HG02885 (cell line): ENCODE results near the gene TCF3.

Experiments
- ATAC-seq: cut with Tn5 transposase; IDR thresholded peaks from one replicate; pipeline ENCODE4 v1.9.1; 2021; ENCODE audit warnings: mild to moderate bottlenecking; ENCODE audit not compliant: unreplicated experiment, poor library complexity

Gene TCF3

DNA sequence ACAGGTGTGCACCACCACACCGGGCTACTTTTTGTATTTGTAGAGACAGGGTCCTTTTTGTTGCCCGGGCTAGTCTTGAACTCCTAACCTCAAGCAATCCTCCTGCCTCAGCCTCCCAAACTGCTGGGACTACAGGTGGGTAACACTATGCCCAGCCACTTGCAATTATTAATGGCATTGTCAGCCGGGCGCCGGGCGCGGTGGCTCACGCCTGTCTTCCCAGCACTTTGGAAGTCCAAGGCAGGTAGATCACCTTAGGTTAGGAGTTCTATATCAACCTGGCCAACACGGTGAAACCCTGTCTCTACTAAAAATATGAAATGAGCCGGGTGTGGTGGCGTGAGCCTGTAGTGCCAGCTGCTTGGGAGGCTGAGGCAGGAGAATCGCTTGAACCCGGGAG is 81.6 kb downstream of the TCF3 start:
- ATAC-seq, result no peak

DNA sequence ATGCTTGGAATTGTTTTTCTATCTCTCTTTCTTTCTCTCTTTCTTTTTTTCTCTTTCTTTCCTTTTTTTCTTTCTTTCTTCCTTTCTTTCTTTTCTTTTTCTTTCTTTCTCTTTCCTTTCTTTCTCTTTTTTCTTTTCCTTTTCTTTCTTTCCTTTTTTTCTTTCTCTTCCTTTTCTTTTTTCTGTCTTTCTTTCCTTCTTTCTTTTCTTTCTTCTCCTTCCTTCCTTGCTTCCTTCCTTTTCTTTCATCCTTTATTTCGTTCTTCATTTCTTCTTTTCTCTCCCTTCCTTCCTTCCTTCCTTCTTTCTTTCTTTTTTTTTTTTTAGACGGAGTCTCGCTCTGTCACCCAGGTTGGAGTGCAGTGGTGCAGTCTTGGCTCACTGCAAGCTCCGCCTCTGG is 82.4 kb downstream of the TCF3 start:
- ATAC-seq, result no peak

DNA sequence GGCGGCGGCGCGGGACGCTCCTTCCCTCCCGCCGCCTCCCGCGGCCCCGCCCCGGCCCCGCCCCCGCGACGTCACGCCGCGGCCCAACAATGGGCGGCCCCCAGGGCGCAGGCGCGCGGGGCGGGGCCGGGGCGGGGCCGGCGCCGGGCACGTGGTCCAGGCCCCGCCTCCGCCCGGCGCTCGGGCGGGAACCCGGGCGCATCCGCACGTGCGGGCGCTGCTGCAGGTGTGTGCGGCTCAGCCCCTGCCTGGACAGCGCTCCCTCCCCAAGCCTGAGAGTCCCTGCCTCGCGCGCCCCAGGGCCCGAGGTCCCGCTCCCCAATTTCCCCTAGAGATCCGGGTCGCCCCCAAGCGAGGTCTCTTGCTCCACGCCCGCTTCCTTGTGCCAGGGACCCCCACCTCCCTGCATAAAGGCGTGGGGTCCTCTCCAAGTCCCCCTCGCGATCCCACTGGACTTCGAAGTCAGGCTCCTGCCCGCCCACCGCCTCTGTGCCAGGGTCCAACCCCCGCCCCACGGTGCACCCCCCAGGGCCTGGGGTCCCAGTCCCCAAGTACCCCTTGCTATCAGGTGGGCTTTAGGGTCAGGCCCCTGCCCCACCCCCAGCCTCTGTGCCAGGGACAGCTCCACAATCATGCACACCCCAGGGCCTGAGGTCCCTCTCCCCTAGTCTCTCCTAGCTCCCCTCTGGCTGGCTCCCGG is 83.9 kb downstream of the TCF3 start, which contains the start of gene MEX3D:
Gene MEX3D (minus strand): TSS at position 6 of the 700 bp plus-strand sequence. CDS start 267 bp downstream, outside the sequence.
- ATAC-seq, result peak; percentile 80

DNA sequence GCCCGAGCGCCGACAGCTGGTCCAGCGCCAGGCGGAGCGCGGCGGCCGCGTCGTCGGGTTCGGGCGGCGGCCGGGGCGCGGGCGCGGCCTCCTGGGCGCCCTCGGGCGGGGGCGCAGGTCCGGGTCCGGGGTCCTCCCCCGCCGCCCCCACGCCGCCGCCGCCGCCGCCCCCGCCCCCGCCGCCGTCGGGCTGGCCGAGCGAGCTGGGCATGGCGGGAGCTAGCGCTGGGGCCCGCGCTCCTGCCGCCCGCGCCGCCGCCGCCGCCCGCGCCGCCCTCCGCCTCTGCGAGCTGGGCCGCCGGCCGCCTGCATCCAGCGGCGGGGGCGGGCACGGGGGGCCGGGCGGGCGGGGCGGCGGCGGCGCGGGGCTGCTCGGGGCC is 84.6 kb downstream of the TCF3 start:
- ATAC-seq, result peak; percentile 11

DNA sequence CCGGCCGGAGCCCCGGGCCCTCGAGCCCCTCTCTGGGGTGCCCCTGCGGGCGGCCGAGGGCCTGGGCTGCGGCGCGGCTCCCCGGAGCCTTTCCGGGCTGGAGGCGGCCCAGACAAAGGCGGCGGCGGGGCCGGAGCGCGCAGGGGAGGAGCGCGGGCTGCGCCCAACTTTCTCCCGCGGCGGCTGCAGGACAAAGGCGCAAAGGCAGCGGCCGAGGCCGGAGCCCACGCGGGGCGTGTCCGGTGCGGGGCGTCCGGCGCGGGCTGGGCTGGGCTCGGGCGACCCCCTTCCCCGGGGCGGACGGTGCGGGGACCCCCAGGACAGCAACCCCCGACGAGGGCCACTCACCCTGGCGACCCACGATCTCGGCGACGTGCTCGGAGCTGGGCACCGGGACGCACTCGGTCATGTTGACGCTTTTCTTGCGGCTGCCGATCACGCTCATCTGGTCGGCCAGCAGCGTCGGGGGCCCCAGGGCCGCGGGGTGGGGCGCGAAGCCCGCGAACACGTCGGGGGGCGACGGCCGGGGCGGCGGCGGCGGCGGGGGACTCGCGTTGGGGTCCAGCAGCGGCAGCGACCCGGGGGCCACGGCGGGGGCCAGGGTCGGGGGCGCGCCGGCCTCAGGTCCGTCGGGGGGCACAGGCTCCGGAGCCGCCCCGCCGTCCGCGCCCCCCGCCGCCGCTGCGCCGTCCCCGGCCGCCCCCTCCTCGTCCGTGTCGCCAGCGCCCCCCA is 85.1 kb downstream of the TCF3 start:
- no peak for ATAC-seq

DNA sequence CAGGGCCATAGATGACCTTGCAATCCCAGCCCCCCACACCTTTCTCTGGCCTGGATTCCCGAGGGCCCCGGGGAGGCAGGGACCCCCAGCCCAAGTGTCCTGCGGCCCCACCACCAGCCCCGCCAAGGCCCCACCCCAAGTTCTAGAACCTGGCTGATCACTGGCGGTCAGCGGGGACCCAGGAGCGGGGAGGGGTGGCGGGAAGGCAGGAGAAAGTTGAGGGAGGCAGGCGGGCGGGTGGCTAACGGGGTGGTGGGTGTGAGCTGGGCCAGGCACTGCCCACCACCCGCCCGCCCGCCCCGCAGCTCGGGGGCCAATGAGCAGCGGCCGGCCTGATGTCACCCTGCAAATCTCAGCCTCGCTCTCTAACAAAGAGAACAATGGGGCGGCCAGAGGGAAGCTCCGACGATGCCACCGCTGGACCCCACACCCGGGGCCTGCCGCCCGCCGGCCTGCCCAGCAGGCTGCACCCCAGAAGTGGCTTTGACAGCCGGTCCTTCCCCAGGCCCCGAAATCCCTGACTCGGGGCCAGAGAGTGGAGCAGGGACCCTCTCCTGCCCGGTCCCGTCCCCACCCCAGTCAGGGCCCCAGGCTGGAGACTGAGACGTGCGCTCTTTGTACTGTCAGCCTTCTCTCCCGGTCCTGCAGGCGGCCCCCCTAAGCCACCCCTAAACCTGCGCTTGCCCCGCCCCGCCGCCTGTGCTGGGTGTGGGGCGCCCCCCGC is 85.9 kb downstream of the TCF3 start:
- no peak for ATAC-seq

DNA sequence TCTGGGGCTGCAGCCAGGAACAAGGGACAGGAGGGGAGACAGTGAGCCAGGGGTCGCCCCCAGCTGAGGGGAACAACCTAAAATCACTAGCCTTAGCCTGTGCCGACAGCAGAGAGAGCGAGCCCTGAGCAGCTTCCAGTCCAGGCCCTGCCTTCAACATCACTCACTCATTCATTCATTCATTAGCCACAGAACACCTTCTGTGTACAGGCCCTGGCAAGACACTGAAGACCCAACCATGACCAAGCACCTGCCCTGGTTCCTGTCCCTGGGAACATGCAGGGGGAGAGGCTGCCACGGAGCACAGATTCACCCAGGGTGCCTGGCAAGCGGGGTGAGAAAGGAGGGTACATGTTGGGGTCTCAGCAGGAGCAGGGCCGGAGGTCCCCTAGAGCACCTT is 89.2 kb downstream of the TCF3 start:
- ATAC-seq, result no peak

DNA sequence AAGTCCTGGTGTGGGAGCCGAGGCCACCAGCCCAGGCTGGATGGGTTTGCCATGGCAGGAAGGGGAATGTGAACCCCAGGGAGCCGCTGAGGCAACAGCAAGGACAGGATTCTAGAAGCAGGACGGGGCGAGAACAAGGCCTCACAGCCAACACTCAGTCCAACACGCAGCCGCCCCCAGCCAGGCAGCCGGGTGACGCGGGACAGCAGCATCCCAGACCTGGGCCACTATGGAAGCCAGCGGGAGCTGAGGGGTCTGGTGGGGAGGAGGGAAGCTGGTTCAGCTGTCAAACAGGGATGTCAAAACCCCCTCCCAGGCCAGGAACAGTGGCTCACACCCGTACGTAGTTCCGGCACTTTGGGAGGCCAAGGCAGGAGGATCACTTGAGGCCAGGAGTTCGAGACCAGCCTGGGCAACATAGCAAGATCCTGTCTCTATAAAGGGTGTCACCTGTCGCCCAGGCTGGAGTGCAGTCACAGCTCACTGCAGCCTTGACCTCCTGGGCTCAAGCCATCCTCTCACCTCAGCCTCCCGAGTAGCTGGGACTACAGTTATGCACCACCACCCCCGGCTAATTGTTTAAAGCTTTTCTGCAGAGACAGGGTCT is 91.1 kb downstream of the TCF3 start:
- ATAC-seq, result no peak

DNA sequence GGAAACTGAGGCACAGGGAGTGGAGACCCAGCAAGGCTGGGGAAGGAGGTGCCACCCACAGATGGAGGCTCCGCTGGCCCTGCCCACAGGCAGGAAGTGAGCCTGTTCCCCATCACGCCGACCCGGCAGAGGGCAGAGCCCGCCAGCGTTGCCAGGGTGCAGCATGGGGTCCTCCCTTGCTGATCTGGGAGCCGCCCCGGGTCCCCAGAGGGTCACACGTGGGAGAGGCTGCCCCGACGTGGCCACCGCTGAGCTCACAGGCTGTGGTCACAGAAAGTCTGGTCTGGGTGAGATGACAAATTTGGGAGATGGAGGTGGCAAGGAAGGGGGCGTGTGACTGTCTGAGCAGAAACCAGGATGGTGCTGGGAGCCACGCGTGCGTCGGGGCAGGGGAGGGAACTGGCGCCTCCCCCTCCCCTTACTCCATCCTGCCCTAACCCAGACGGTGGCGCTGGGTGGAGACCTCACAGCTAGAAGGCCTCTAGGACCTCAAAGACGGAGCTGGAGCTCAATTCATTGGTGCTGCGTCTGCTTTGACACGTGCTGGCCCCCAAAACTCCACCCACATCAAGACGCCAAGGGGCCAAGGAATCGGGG is 92.0 kb downstream of the TCF3 start:
- no peak for ATAC-seq
